Activated T-cell treated with anti-CD3 and anti-CD28 coated beads for 1 hour (primary cell): Measurements from ENCODE around the gene UTP3.
A peak's percentile ranks its signal among the peaks of the same experiment; 100 is the strongest.
"Not testable (repeated sequence)": the region's sequence is repeated elsewhere in the genome, so short reads cannot be mapped to it uniquely, and the experiment has no call there.

Experiments
- DNase-seq: peaks from one replicate; pipeline ENCODE4 v3.0.0-alpha.2; 2020; ENCODE audit warnings: low read depth

UTP3 gene

GRCh38 chr4:70687821-70688794 lies at the start of gene UTP3:
Gene UTP3, plus strand, starts transcription at chr4:70688532. Its CDS starts 146 bp downstream, at chr4:70688678.
- peak; percentile 88 for DNase-seq

- no peak for DNase-seq
Observed at GRCh38 chr4:70640192-70640591, 48.1 kb upstream of the UTP3 start.

- not testable (repeated sequence) for DNase-seq
Observed at GRCh38 chr4:70650741-70651140, 37.6 kb upstream of the UTP3 start.

GRCh38 chr4:70651864-70652506 lies 36.3 kb upstream of the UTP3 start:
- no peak for DNase-seq

- no peak for DNase-seq
Observed at GRCh38 chr4:70654605-70655011, 33.7 kb upstream of the UTP3 start.

- no peak for DNase-seq
Observed at GRCh38 chr4:70657326-70657725, 31.0 kb upstream of the UTP3 start.

GRCh38 chr4:70658418-70658817 lies 29.9 kb upstream of the UTP3 start:
- DNase-seq: no peak

- no peak for DNase-seq
Observed at GRCh38 chr4:70660106-70660505, 28.2 kb upstream of the UTP3 start.

- DNase-seq: not testable (repeated sequence)
Observed at GRCh38 chr4:70661309-70661922, 26.9 kb upstream of the UTP3 start.

- DNase-seq: no peak
Observed at GRCh38 chr4:70666369-70666768, 22.0 kb upstream of the UTP3 start, which contains the start of gene JCHAIN. Gene JCHAIN, minus strand, starts transcription at chr4:70666508. Its CDS starts 18 bp downstream, at chr4:70666490.

- DNase-seq: no peak
Observed at GRCh38 chr4:70667740-70668535, 20.4 kb upstream of the UTP3 start.

GRCh38 chr4:70670332-70671014 lies 17.9 kb upstream of the UTP3 start:
- DNase-seq: no peak

GRCh38 chr4:70671091-70671490 lies 17.2 kb upstream of the UTP3 start:
- no peak for DNase-seq

GRCh38 chr4:70674191-70674590 lies 14.1 kb upstream of the UTP3 start:
- DNase-seq: no peak

- no peak for DNase-seq
Observed at GRCh38 chr4:70674731-70675130, 13.6 kb upstream of the UTP3 start.

- no peak for DNase-seq
Observed at GRCh38 chr4:70676554-70677090, 11.7 kb upstream of the UTP3 start.

GRCh38 chr4:70678383-70678999 lies 9.8 kb upstream of the UTP3 start:
- no peak for DNase-seq

GRCh38 chr4:70680934-70681333 lies 7.4 kb upstream of the UTP3 start:
- no peak for DNase-seq

GRCh38 chr4:70681704-70682103 lies 6.6 kb upstream of the UTP3 start:
- no peak for DNase-seq

GRCh38 chr4:70682142-70682541 lies 6.2 kb upstream of the UTP3 start:
- DNase-seq: not testable (repeated sequence)
